ENCODE results near the gene LRMDA.
A peak's percentile ranks its signal among the peaks of the same experiment; 100 is the strongest.

LRMDA gene

DNA sequence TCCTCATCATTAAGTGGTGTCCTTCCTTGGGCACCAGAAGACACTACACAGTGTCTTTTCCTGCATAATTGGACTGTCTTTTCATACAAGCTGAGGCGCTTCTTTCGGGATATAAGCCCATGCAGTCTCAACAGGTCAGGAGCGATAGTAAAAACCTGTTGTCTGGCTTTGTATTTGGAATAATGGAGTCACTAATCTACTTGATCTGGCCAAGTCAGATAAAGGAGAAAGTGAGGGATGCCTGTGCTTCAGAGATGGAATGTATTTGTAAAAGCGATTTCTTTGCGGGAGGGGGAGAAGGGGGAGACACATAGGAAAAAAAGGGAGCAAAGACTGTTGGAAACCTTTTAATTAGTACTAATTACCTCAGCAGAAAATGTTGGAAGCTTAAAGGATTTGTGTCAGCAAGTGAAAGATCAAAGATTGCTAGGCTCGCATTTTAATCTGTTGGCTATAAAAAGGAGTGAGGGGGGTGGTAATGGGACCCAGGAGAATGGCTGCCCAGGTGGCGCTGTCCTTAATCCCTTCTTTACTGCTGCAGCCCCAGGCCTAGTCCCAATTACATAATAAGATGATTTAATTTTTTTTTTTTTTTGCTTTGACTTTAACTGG, 581.4 kb downstream of the LRMDA start:
- FAIRE-seq (no peak), DNase-seq (ENCODE audit: low spot score) (no peak)

DNA sequence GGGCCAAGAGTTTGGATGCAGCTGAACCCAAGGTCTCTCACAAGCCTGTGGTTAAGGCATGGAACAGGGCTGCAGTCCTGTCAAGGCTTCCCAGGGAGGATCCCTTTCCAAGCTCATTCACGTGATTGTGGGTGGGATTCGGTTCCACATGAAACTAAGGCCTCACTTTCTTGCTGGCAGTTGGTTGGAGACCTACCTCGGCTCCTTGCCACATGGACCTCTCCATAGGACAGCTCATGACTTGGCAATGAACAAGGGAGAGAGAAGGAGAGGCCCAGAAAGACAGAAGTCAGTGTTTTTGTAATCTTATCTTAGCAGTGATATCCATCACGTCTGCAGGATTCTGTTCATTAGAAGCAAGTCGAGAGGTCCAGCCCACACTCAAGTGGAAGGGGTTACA, 583.8 kb downstream of the LRMDA start:
- DNase-seq (ENCODE audit: low spot score), result no peak
- FAIRE-seq, result no peak

DNA sequence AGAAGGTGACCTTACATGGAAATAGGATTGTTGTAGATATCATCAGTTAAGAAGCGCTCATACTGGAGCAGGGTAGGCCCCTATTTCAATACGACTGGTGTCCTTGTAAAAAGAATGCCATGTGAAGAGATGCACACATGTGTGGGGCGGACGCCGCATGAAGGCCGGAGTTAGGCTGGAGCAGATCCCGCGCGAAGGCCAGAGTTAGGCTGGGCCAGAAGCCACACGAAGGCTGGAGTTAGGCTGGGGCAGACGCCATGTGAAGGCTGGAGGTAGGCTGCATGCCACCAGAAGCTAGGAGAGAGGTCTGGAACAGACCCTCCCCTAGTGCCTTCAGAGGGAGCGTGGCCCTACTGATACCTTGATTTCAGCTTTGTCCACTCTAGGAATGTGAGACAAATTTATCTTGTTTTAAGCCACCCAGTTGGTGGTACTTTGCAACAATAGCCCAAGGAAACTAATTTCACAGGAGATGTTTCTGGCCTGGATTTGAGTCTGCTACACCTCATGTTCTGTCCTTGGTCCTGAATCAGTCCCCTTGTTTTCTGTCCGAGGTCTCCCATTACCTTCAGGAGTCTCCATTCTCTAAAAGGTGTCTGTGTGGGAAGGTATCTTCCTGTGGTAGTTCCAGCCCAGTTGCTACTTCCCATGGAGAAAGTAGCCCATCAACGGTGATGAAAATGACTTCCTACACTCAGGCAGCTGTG, 585.8 kb downstream of the LRMDA start:
- no peak for FAIRE-seq
- no peak for DNase-seq (ENCODE audit: low spot score)

DNA sequence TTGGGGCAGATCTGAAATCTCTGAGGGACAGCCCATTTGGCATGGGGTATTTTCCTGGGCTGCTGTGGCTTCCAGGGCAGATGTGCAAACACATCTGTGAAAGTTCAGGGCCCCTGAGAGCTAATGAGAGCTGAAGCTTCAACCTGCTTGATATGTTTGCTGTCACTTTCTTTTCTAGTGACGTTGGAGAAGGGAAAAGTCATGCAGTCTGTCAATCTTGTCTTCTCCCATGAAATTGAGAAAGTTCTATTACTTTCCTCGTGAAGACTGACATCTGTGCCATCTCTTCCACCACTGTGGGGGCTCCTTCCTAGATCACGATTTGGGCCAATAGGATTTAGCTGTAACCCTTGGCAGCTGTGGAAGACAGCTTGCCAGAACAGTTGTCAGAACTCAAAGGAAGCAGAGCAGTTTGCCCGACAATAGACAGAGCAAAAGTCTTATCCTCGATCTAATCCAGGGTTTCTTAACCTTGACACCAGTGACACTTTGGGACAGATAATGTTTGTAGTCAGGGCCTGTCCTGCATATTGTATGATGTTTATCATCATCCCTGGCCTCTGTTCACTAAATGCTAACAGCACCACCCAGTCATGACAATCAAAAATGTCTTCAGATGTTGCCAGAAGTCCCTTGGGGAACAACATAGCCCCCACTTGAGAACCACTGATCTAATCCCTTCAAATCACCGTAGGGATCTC, 586.5 kb downstream of the LRMDA start:
- no peak for DNase-seq (ENCODE audit: low spot score)

DNA sequence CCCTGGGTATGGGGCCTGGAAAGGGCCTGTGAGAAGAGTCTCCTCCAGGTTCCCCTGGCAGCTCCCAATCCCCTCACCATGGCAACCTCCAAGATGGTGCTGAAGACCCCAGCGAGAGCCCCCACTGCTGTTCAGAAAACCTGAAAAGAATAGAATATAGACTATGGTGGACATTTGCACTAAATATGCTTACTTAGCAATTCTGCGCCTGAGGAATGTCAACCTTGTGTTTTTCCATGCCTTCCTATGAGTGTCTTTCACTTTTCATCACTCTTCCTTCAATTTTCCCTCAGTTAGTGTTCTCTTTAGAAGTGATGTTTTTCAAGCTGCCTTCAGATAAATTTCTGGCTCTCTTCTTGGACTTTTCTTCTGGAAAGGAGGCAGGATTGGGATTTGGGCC, 589.2 kb downstream of the LRMDA start:
- DNase-seq (ENCODE audit: low spot score) (no peak), FAIRE-seq (no peak)

More for the DNA sequence above, 586.5 kb downstream of the LRMDA start:
- FAIRE-seq, result no peak

DNA sequence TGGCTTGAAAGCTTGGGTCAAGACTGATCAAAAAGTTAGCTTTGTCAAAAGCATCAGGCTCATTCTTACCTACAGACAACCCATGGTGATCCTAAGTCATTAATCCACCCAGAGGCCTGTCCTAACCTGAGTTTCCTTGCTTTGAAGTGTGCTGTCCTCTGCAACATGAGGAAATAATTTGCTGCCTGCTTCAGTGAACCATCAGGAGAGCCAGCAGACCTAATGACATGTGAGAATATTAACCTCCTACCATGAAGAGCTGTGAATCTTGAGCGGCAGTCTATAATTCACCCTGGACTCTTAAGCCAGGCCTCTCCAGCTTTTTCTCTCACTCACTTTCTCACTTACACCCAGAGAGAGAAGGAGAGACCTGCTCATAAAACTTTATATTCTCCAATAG, 590.0 kb downstream of the LRMDA start:
- DNase-seq (ENCODE audit: low spot score) (no peak), FAIRE-seq (no peak)

DNA sequence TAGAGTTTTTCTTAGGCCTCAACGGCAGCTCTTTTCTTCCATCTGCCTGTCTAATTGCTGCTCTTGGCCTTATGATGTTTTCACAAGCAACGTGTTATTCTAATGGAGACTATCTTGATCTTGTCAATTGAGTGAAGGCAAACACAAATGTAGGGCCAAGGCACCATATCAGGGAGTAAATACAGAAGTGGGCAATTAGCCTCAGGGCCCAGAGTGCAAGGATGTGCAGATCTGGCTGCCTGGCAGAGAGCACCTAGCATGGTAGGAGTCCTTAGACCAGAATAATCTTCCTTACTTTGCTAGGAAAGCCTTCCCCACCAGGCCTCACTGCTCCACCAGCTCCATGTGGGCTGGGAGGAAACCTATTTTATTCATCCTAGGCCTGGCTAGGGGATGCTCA, 590.9 kb downstream of the LRMDA start:
- FAIRE-seq (no peak), DNase-seq (ENCODE audit: low spot score) (no peak)

DNA sequence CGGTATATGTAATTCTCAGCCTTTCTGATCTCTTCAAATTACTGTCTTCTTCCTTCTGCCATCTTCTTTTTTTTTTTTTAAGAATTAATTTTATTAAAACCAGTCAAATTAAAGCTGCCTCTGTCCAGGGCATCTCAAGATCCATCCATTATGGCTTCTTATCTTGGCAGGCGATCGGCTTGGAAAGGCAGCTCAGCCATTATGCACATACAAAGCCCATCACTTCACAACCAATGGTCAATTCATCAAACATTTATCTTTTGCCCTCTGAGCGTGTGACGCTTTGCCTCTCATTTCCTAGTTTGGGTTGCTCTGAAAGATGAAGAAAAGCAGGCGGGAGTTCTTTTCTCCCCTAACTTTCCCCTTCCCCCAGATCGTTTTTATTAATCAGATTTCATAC, 591.6 kb downstream of the LRMDA start:
- FAIRE-seq (no peak), DNase-seq (ENCODE audit: low spot score) (no peak)

DNA sequence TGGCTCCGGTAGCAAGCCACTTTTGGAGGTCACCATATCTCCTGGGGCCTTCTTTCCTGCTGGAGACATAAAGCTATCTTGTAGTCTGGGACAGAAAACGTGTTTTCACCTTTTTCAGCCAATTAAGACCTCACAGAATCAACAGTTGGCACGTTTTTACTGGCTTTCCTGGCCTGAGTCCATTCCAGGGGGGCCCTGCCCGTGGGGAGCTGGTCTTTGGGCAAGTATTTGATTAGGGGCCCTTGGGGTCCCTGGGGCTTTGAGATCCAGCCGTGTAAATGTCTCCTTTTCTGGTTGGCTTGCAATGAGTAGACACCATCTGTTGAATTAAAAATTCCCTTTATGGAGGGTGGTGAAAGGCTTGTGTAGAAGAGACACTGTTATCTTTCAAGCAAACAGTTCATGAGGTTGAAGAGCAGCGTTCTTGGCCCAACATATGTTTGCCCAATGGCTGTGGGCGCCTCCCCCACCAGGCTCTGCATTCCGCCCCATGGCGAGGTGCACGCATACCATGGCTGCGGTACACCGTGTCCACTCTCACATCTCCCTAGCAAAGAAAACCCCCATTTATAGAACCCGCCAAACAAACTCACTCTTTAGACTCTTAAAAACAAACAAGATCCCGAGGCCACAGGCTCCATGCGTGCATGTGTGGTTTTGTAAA, 593.2 kb downstream of the LRMDA start:
- DNase-seq (ENCODE audit: low spot score) (no peak), FAIRE-seq (no peak)

DNA sequence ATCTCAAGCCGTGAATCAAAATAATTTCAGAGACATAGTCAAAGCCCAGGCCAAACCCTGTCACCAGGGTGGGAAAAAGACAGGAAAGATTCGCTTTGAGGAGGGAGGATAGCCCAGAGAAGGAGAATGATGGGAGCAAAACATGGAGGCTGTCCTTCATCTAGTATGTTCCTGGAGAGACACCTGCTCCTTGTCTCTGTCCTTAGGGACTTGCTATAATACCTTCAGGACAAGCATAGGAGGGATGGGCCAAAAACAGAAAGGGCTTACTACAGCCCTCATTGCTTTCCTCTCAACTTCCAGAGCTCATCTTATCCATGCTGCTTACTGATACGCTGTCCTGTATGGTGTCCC, 593.7 kb downstream of the LRMDA start:
- DNase-seq (ENCODE audit: low spot score), result no peak
- FAIRE-seq, result no peak

DNA sequence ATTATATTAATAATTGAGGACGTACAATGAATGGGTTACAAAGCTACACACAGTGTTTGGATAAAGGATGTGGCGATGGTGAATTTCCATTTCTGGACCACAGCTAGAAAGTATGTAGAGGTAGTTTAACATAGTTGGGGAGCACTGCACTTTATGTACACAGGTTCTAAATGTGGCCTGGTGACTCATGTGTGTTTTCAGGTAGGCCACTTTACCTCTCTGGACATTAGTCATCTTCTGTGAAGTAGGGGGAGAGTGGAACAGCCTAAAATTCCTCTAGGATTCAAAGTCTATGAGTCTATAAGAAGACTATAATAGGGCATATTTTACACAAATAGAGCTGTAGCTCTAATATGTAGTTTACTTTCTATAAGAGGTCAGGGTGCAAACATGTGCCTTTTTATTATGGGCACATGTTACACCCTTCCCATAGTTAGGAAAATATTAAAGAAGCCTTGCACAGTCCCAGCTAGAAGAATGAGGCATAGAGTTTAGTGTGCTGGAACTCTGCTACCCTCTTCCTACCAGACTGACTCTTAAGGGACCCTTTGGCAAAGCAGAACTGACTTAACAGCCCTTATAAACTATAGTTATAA, 594.9 kb downstream of the LRMDA start:
- FAIRE-seq, result no peak

DNA sequence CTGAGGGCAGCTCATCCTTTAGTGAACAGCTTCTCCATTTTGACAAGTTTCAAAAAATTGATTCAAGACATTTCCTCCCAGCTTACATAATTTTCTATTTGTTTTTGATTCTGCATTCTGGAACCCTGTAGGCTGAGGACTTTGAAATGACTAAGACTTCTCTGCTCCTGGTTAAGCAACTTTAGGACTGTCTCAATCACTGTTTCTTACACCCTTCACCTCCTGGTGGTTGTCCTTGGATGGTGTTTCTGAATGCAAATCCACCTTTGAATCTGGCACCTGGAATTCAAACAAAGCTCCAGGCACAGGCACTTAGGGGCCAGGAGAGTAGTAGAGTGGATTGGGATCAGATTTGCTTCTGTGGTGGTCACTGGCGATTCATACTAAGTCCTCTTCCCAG, 595.5 kb downstream of the LRMDA start:
- no peak for DNase-seq (ENCODE audit: low spot score)
- no peak for FAIRE-seq

More for the DNA sequence above, 594.9 kb downstream of the LRMDA start:
- DNase-seq (ENCODE audit: low spot score), result peak; percentile 21

DNA sequence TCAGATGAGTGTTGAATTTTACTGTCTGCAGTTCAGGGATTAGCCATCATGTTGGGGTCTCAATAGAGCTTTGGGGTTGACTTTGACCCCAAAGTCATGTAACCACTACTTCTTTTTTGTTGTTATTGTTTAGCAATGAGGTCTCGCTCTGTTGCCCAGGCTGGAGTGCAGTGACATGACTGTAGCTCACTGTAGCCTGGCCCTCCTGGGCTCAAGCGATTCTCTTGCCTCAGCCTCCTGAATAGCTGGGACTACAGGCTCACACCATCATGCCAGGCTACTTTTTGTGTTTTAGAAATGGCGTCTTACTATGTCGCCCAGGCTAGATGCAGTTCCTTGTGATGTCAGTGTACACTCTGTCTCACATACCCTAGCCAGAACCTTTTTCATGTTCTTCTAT, 598.4 kb downstream of the LRMDA start:
- DNase-seq (ENCODE audit: low spot score) (no peak), FAIRE-seq (no peak)

DNA sequence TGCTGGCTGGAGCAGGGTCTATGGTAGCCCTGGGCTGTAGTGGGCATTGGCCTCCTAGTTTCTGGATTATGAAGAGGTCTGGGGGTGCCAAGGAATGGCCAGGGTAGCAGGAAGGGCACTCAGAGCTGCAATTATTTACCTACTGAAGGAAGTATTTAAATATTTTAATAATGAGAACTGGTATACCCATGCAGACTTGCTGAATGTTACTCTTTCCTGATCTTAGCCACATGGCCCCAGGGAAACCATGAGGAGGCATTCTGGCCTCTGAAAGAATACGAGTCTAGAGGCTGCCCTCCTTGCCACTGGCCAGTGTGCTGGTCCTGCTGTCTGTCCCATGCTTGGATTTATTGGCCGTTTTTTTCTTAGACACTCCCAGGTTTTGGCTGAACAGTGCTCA, 599.7 kb downstream of the LRMDA start:
- no peak for FAIRE-seq
- no peak for DNase-seq (ENCODE audit: low spot score)

DNA sequence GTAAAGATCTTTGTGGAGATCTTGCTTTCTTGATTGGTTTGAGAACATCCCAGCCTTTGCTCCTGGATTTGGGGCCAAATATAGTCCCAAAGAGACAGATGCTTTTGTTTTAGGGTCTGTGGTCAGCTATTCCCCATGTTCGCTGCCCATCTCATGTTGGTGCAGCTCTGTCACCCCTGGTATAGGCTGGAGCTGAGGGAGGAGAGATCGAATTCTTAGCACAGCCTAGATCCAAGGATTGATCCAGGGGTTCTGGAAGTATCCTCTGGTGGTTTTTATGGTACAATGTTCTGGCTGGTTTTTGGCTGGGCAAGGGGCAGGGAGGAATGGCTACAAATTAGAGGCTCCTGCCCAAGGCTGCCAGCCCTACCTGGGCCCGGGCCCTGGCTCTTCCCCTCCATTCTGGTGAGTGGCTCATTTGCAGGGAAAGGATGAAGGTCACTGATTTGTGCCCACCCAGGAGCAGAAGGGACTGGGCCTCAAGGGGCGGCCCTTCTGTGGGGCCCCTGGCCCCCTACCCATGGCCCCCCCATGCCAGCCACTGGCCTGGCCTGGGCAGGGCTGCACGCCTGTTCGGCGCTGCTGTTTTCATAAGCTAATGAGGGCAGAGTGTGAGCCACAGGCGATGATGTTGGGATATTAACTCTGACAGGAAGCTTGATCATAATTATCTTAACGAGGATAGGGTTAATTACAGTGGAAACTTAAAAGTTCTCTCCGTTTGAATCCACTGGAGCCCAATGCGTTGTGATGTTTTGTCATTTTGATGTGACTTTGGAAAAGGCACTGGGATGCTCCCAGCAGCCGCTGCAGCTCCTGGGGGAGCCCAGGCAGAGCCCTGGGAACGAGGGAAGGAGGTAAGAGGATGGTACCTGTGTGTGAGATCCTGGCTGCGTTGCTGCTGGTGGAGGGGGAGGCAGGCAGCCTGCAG, 600.6 kb downstream of the LRMDA start:
- FAIRE-seq (no peak), DNase-seq (ENCODE audit: low spot score) (no peak)

DNA sequence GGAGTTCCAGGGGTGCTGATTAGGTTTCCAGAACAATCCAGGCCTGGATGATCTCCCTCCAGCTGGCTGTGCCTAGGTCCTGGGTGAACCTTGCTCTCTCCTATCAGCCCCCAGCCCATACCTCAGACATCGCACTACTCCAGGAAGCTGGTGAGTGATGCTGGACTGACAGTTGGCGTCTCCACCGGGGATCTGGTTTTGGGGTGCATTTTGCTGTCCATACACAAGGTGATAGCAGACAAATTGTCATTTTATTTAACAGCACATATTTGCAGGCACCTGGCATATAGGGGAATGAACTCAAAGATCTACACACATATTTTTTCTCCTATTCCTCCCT, 601.2 kb downstream of the LRMDA start:
- no peak for FAIRE-seq
- no peak for DNase-seq (ENCODE audit: low spot score)

DNA sequence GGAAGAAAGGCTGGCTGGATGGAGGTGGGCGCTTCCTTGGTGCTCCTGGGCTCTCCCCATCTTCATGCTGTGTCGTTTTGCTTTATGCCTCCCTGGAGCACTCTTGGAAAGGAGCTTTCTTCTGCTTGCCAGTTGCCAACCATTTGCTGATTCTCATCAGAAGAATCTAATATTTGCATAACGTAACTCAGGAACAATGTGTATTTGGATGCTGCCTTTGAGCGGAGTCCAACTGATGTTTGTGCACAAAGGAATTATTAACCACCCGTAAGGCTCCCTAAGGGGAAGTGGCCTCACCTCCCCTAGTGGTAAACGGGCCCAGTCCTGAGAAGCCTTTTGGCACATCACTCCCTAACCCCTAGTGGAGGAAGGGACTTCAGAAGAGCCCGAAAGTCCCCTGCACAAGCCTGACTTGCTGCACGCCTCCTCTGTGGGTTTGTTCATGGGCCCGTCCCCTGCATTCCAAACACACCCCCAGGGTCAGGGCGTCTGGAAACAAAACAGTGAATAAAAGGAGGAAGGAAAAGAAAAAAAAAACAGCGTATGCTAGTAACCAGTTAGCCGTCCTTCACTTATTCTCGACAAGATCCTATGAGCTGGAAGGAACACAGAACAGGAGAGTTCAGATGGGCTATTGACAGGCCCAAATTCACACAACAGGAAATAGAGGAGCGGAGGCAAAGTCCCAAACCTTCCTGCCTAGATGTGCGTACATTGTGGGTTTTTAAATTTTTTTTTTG, 602.2 kb downstream of the LRMDA start:
- DNase-seq (ENCODE audit: low spot score), result peak; percentile 32
- FAIRE-seq, result no peak

DNA sequence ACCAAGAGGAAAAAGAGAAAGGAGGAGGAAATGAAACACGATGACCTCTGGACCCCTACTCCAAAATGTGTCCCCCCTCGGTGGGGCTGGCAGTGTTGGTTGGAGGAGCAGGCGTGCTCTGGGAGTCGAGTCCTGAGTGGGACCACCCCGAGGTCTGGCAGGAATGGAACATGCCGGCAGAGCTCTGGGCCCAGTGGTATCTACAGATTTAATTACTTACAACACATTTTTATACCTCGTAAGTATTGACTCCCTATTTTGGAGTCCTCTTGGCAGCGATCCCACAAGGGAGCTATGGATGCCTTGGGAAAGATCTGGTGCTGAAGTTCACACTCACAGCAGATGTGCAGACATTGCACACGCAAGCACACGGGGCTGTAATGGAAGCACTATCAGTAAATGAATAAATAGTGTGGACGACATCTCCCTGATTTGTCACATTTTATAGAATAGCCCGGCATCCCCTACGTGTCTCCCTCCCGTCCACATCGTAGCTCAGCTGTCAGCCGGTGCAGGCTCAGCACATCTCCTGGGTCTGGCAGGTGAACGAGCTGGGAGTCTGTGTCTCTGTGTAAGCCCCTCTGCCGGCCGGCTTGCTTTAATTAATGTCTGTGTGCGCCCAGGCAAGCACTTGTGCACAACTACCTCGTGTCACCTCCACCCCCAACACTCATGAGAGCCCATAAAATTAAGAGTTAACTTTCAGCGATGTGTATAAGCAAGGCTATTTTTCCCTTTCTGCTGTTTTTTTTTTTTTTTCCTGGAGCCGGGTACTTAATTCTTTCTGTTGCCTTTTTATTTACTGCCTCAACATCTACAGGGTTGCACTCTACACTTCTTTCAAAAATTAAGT, 603.2 kb downstream of the LRMDA start:
- peak; percentile 42 for FAIRE-seq

More for the DNA sequence above, 603.2 kb downstream of the LRMDA start:
- DNase-seq (ENCODE audit: low spot score), result no peak

Measured in urothelium cell line (cell line).